Effector CD8-positive, alpha-beta T cell (primary cell): ENCODE measurements around the gene ERGIC2.

ENCODE experiments used
- DNase-seq: peaks from one replicate; lab custom pipeline; 2025; lab: John Stamatoyannopoulos, UW

The ERGIC2 gene

DNA sequence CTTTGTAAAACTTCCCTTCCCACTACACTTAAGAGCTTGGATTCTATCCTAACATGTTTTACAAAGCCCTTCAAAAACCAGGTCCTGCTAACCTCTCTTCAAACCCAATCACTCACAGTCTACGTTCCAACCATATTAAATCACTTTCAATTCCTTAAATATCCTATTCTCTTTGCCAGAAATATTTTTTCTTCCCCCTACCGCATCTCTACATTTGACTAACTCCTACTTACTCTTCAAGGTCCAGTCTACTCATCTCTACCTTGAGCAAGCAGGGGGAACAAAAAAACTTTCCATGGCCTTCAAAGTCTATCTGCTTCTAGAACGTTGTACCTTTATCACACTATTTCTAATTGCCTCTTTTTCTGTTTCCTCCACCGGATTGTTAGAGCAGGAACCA is 6.1 kb downstream of the ERGIC2 start:
- no peak for DNase-seq

DNA sequence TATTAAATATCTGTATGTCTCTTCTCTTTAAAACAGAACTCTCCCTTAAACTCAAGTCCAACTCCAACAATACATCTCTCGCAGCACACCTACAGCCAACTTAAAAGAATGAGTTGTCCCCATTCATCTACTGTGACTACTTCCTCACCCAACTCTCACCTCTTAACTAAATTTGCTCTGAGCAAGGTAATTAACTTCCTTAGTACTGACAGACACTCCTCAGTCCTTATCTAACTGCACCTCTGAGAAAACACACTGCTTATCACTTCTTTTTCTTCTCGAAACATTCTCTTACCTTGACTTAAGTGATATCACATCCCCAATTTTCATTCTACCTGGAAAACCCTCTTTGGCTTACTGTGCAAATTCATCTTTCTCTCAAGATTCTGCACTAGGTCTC is 7.0 kb downstream of the ERGIC2 start:
- DNase-seq: no peak

DNA sequence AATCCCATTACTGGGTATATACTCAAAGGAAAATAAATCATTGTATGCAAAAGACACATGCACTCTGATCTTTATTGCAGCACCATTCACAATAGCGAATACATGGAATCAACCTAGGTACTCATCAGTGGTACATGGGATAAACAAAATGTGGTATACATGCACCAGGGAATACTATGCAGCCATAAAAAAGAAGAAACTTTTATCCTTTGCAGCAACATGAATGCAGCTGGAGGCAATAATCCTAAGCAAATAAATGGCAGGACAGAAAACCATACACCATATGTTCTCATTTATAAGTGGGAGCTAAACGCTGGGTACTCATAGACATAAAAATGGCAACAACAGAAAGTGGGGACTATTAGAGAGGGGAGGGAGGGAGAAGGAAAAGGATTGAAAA is 15.9 kb downstream of the ERGIC2 start:
- no peak for DNase-seq

DNA sequence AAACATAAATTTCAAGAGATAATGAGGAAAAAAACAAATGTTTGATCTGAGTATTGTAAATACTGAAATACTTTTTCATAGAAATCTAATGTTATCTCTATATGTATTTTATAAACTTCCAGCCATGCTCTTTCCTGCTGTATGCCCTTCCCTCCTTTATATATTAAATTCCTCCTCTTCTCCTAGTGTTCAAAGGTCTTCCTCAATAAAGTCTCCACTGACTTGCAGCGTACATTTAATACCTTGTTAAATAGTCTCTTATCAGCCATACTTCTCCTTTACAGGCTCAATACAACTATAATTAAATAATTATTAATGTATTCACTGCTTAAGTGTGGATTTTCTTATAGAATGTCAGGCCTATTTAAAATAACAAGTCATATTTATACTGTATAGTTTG is 26.0 kb downstream of the ERGIC2 start:
- no peak for DNase-seq

DNA sequence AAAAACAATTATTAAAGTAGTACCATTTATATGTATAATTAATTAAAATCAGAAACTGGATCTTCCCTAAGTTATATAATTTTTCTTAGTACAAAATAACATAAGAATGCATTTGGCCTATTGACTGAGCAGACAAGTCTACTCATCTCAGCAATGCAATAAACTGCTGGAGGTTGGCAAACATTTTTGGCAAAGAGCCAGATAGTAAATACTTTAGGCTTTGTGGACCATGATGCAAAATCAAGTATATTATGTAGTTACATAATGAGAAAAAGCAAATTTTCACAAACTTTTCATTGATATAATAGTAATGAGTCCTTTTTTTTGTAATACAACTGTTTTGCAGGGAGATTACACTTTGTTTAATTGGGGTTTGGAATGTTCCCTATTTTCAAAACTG is 30.9 kb downstream of the ERGIC2 start:
- no peak for DNase-seq

DNA sequence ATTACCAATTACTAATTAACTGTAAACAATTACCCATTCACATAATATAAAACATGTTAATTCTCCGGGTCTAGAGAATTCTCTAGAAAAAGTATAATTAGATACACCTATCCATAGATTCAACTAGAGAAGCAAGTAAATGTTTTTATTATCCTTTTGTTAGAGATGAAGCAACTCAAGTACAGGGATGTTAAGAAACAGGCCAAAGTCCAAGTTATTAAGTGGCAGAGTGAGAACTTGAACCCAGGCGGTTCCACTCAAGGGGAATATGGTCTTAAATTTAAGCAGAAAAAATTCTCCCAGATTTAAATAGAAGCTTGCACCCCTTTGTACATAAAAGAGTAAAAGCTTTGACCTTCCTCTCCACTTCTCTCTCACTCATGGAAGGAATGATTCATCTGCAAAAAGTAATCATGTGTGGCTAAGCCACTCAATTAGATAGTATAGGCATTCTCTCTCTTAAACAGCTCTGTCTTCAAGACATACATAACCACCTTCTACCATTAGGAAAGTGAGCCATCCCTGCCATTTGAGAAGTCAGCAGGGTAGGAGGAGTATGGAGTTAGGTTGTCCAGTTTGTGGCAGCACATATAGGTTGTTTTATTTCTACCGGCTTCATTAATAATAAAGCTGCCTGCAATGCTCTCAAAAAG is 34.1 kb downstream of the ERGIC2 start:
- no peak for DNase-seq

DNA sequence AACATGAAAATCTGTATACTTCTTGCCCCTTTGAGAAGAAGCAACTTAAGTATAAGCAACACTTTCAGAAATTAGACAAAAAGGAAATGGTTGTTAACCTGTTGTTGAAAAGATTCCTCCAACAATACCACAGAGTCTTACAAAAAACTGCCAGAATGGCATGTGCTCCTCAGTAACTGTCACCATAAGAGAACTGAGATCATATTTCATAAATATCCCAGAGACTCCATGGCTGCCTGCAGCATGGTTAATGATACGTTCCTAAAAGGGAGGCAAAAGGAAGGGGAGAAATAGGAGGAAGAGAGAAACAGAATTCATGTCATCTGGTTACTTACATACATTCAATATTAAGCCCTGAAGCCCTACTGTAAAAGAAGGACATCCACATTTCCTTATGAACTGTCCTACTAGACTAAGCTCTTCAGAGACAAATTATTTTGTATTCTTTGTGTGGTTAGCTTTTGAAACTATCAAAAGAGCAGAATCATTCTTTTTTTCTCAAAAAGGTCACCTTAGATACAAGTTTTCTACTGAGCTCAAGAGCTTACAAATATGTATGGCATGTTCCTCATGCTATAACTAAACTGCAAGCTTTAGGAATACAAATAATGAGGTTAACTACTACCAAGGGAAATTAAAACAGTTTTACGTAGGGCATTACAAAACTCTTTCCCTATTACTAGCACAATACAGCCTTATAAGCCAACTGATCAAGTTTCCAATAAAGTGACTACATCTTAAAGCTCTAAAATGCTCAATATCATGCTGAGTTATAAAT is 37.8 kb downstream of the ERGIC2 start:
- no peak for DNase-seq

DNA sequence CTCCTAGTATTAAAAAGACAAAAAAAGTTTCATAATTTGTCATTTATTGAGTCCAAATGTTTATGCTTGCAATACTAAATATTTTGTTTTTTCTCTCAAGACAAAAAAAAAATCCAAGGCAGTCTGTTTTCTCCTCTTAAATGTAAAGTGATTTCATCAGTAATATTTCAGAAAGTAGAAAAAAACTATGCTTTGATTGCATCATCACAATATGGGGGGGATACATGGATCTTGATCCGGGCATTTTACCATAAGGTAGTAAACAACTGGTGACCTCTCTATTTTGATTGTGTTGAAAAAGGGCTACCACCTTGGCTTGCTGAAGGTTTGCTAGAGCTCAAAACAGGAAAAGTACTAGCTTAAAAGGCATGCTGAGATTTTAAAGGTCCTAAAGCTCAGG is 43.6 kb downstream of the ERGIC2 start:
- DNase-seq: no peak

DNA sequence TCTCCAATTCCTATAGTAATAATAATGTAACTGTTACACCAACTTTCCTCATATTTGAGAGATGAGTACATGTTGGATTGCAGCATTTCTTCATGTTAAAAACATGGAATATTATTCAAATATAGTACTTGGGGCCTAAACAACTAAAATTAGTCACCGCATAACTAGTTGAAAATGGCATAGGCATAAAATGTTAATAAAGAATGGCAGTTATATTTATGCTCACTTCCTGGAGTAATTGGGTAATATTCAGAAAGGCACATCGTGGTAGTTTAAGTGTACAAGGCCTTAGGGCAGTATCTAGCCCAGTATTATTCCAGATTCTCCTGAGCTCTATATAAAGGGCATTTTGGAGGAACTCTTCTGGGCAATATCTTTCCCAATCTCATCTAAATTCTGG is 46.0 kb downstream of the ERGIC2 start:
- no peak for DNase-seq

DNA sequence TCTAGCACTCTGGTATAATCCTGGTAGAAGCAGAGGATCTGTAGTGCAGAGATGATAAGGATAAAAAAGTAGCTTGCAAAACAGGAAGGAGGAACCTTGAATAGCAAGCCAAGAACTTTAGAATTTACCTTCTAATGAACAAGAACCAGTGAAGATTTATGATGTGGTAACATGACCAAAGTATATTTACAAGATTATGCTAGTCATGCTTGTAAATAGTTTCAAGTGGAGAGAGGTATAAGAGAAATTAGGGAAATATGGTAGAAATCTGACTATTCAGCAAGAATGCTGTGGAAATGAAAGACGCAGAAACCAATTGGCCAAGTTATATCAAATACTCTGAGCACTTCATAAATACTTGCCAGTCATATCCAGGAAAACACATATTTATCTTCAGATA is 47.8 kb downstream of the ERGIC2 start:
- DNase-seq: no peak

DNA sequence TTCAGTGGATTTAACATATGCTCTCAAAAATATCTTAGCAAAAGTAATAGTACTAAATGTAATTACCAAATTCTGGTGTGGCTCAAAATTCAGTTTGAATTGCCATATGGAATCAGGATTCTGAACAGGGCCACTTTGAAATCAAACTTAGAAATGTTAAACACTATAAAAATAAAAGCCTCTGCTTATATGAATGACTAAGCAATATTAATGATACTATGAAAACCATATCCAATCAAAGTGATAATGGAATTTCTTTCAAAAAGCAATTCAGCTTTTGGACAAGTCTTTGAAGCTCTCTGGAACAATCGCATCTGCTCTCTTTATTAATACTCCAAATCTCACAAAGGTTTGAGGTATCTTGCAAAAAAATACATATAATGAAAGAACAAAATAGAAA is 51.6 kb downstream of the ERGIC2 start:
- no peak for DNase-seq

DNA sequence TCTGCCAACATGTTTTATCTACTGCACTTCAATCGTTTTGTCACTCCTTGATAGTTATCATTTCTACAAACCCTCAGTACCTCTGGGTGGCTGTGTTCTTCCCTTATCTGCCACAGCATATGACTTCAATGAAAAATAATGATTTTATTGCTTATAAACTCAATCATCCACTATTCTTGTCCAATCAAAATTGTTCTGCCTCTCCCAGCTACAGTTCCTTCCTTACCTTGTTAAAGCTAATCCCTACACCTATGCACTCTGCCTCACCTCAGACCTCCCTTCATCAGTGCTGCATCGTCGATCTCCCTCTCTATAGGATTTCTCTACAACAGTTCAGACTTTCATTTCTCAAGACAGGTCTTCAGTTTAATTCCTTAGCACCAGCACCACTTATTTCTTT is 58.8 kb downstream of the ERGIC2 start:
- DNase-seq: no peak

DNA sequence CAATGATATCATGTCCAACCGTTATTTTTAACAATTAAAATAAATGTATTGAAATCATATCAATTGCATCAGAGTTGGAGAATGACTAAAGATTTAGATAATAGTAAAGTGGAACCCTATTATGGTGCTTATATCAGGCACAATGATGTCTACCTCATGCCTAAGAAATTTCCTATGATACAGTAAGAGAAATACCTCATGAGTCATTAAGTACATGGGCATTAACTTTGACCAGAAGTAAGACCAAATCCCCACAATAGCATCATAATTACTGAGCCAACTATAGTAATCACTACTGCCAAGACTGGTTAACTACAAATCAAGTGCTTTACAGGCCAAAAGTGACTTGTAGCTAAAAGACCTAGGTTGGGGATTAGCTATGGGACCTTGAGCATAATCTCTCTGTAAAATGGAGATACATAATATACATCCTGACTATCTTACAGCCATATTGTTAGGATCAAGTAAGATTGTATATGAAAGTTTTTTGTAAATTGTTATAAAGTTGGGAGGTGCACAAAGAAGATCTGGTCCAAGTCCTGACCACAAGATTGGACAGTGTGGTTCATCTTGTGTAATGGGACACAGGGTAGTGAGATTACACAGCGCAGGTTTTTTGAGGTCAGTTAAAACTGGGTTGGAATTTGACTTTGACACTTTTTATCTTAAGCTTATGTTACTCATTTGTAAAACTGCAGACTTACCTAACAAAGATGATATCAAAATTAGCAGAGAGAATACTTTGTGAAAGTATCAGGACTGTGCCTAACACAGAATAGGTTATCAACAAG is 60.5 kb downstream of the ERGIC2 start:
- DNase-seq: no peak

DNA sequence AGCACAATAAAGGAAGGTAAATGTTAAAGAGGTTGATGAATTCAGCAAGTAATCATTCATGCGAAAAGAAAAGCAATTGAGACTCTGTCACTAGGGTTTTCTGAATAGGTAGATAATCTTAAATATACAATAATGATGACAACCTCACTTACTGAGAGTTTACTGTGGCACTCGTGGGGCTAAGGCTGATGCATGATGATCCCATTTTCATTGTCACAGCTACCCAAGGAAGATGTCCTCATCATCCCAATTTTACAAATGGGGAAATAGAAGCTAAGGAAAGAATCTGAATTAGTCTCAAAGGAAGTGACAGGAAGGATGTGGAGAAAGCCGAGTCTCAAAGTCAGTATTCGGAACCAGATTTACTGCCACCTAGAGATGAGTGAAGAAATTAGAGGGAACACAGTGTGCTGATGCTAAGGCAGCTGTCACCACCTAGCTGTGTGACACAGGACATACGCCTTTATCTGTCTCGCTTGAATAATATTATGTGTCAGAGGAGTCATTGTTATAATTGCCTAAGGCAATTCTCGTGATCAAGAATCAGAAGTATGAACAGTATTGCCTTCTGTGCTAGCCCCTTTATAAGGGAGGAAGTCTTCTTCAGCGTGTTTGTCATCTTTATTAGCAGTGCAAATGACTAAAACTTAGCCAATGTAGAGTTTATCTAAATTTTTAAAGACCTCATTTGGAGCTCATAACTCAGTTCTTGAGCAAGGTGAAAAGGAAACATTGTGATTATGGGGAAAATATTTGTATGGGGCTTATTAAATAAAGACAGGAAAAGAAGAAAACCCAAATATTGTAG is 63.2 kb downstream of the ERGIC2 start:
- no peak for DNase-seq

DNA sequence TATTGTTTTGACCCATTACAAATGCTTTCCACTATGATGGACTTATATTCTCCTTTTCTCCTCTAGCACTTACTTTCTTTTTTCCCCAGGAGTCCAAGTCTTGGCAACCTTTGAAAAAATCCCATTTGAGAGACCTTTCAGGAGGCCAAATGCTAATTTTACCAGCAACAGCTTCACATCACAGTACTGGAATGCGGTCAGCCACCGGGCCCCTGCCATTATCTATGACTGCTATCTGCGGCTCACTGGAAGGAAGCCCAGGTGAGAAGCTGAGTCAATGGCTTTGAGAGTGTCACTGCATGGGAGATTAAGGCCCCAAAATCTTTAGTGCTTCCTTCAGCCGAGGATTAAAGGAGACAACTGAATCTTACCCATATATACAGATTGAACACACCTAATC is 64.2 kb downstream of the ERGIC2 start:
- no peak for DNase-seq

DNA sequence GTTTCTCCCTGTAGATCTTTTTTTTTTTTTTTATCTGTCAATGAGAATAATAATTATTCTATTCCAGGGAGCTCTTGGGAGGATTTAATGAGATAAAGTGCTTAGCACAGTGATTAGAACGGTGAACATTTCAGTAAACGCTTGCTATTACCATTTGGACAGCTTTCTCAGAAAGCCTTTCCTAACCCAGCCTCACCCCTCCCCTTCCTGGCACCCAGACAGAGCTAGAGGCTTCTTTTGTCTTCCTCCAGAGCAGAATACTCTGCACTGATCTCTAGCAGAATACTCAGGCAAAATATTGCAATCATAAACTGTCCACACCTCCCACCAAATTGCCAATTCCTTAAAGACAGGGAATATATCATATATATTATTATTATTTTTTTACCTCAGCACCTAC is 66.6 kb downstream of the ERGIC2 start:
- DNase-seq: no peak

DNA sequence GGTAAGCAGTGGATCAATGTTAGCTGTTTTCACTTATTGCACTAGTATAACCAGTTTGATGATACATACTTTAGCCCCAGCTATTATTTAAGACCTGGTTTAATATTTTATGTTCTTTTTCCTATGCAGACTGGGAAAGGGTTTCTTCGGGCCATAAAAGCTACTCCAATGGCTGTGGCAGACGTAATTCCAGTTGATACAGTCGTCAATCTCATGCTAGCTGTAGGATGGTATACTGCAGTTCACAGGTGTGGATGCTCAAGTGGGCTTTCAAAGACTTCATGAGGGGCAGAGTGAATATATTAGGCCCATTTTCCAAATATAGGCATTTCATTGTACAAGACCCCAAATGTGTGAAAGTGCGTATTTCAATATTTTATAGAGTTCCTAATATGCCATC is 70.1 kb downstream of the ERGIC2 start:
- no peak for DNase-seq

DNA sequence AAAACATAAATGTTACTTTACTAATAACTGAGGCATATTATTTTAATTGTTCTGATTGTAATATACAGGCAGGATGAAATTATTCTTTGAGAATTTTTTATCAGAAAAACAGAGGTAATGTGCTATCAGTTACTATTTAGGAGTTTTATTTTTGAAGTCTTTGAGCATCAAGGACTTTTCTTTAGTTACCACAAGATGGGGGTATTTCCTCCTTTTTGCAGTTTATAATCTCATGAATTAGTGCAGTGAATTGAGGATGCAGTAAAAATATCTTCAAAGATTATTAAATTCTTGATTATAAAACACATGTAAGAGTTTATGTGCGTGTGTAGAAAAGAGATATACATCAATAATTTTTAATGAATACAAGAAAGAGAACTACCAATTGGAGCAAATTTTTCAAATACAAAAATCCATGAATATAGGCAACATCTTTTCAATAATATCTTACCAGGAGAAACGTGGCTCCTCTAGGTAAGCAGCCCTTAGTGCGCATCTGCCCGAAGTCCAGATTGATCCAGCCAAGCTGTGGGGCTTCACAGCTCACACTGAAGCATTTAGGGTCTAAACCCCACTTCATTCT is 71.6 kb downstream of the ERGIC2 start:
- no peak for DNase-seq

DNA sequence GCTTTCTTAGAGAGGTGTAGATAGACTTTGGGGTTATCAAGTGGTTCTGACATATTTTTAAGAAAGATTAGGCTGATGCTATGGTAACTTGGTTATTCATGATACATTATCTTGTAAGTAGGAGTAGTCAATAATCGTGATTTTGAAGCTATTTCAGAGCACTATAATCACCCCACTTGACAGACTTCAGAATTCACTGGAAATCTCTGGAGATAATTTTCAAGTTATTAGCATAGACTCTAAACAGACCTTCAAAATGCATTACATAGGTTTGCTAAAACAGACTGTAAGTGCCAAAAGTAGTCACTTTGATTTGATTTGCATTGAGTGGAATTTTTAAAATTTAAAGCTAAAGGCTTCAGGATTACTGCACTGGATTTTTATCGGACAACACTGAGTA is 74.3 kb downstream of the ERGIC2 start:
- no peak for DNase-seq

DNA sequence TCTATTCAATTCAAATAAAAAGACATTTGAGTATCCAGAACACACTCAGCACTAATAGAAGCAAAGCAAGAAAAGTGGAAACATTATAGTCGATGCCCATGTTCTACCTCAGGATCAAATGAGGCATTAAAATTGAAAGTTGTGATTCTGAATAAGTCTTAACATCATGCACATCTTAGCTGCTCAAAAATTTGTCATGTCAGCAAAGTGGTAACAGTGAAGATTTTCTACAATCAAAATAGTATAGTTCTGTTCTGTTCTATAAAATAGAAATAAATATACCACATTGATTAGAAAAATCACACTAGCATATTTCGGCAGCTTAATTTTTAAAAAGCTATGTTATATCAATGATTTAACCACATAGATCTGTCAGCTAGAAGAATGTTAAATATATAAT is 74.7 kb downstream of the ERGIC2 start:
- DNase-seq: no peak

DNA sequence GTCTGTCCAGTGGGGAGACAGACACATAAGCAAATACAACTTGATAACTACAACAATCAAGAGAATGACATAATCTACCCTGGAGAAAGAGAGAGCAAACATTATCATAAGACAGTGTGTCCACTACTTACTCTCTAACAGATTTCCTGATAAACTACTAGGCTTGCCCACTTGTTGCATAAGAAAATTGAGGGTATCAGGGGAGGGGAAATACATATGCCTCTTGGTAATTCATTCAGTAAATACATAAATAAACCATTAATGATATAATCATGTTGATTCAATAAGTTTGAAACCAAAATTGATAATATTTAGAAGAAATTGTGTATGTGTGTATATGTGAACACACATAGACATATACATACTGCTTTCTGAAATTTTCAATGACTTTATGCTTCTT is 76.6 kb downstream of the ERGIC2 start:
- no peak for DNase-seq

DNA sequence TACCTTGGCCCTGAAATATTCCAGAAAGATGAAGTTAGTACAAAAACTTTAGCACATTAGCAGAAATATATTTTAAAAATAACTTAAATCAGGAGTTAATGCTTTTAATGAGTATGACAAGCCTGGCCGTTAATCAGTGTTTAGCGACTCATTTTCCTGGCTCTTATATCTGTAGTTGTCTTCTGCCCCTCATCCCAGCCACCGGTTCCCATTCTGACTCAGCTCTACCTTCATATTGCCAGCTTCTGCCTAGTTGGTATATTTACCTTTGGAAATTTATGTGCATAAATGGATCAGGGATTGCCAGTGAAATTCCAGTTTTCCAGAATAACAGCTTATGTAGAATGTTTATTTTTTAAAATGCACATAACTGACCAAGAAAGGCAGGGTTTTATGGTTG is 79.9 kb downstream of the ERGIC2 start:
- DNase-seq: no peak
